ENCODE results near the gene HERPUD1.
A peak's percentile ranks its signal among the peaks of the same experiment; 100 is the strongest.

HERPUD1 gene

GRCh38 chr16:56897026-56897799, 34.7 kb upstream of the HERPUD1 start:
- Mint-ChIP-seq H3K36me3 (ENCODE audit: low read depth) (no peaks in the 10 kb centered on the region), H3K4me3 (no peak overlapping the region), H3K4me1 (peaks cover 30% of the 10 kb centered on the region), H3K9me3 (no peaks in the 10 kb centered on the region), H3K27me3 (peaks cover 10% of the 10 kb centered on the region), H3K27ac (peak overlapping the region; percentile 12)
- ATAC-seq = no peak
- no peak for DNase-seq

GRCh38 chr16:56898847-56899246, 33.1 kb upstream of the HERPUD1 start:
- peaks cover 30% of the 10 kb centered on the region for H3K4me1 Mint-ChIP-seq
- H3K4me3 Mint-ChIP-seq = no peak overlapping the region
- no peaks in the 10 kb centered on the region for H3K9me3 Mint-ChIP-seq
- ATAC-seq (peak; percentile 80), DNase-seq (no peak)
- H3K36me3 Mint-ChIP-seq (ENCODE audit: low read depth) = no peaks in the 10 kb centered on the region
- peaks cover 10% of the 10 kb centered on the region for H3K27me3 Mint-ChIP-seq
- peak overlapping the region; percentile 47 for H3K27ac Mint-ChIP-seq

GRCh38 chr16:56903866-56904265, 28.1 kb upstream of the HERPUD1 start:
- no peaks in the 10 kb centered on the region for H3K9me3 Mint-ChIP-seq
- H3K27ac Mint-ChIP-seq = no peak overlapping the region
- H3K27me3 Mint-ChIP-seq = peaks cover 10% of the 10 kb centered on the region
- H3K4me1 Mint-ChIP-seq = peaks cover 19% of the 10 kb centered on the region
- no peak for ATAC-seq
- H3K4me3 Mint-ChIP-seq = no peak overlapping the region
- DNase-seq = no peak
- no peaks in the 10 kb centered on the region for H3K36me3 Mint-ChIP-seq (ENCODE audit: low read depth)

GRCh38 chr16:56907401-56907800, 24.5 kb upstream of the HERPUD1 start:
- Mint-ChIP-seq H3K4me3 (no peak overlapping the region), H3K27ac (no peak overlapping the region), H3K27me3 (no peaks in the 10 kb centered on the region), H3K4me1 (peaks cover 24% of the 10 kb centered on the region), H3K9me3 (no peaks in the 10 kb centered on the region), H3K36me3 (ENCODE audit: low read depth) (no peaks in the 10 kb centered on the region)
- ATAC-seq (no peak), DNase-seq (no peak)

- H3K4me3 Mint-ChIP-seq = no peak overlapping the region
These were observed 22.4 kb upstream of the HERPUD1 start for GRCh38 chr16:56909527-56909979.

GRCh38 chr16:56910112-56910511, 21.8 kb upstream of the HERPUD1 start:
- H3K36me3 Mint-ChIP-seq (ENCODE audit: low read depth) = no peaks in the 10 kb centered on the region
- no peaks in the 10 kb centered on the region for H3K27me3 Mint-ChIP-seq
- ATAC-seq (no peak), DNase-seq (no peak)
- no peak overlapping the region for H3K27ac Mint-ChIP-seq
- no peak overlapping the region for H3K4me3 Mint-ChIP-seq
- H3K9me3 Mint-ChIP-seq = no peaks in the 10 kb centered on the region
- peaks cover 41% of the 10 kb centered on the region for H3K4me1 Mint-ChIP-seq

More at GRCh38 chr16:56909527-56909979, 22.4 kb upstream of the HERPUD1 start:
- no peaks in the 10 kb centered on the region for H3K9me3 Mint-ChIP-seq
- ATAC-seq (no peak), DNase-seq (no peak)
- H3K27me3 Mint-ChIP-seq = no peaks in the 10 kb centered on the region
- H3K4me1 Mint-ChIP-seq = peaks cover 41% of the 10 kb centered on the region
- H3K27ac Mint-ChIP-seq = no peak overlapping the region
- no peaks in the 10 kb centered on the region for H3K36me3 Mint-ChIP-seq (ENCODE audit: low read depth)

- Mint-ChIP-seq H3K36me3 (ENCODE audit: low read depth) (no peaks in the 10 kb centered on the region), H3K27me3 (no peaks in the 10 kb centered on the region), H3K4me3 (no peak overlapping the region), H3K9me3 (no peaks in the 10 kb centered on the region), H3K4me1 (peaks cover 44% of the 10 kb centered on the region), H3K27ac (peak overlapping the region; percentile 38)
- peak; percentile 30 for DNase-seq
- peak; percentile 26 for ATAC-seq
These were observed 21.0 kb upstream of the HERPUD1 start for GRCh38 chr16:56910654-56911539.

GRCh38 chr16:56911771-56912571, 20.0 kb upstream of the HERPUD1 start:
- H3K4me1 Mint-ChIP-seq = peaks cover 54% of the 10 kb centered on the region
- H3K27ac Mint-ChIP-seq = peak overlapping the region; percentile 50
- no peaks in the 10 kb centered on the region for H3K27me3 Mint-ChIP-seq
- no peak overlapping the region for H3K4me3 Mint-ChIP-seq
- no peak for ATAC-seq
- no peak for DNase-seq
- H3K9me3 Mint-ChIP-seq = no peaks in the 10 kb centered on the region
- H3K36me3 Mint-ChIP-seq (ENCODE audit: low read depth) = no peaks in the 10 kb centered on the region

- no peak overlapping the region for H3K4me3 Mint-ChIP-seq
- no peaks in the 10 kb centered on the region for H3K36me3 Mint-ChIP-seq (ENCODE audit: low read depth)
- no peaks in the 10 kb centered on the region for H3K27me3 Mint-ChIP-seq
- H3K9me3 Mint-ChIP-seq = no peaks in the 10 kb centered on the region
- DNase-seq (no peak), ATAC-seq (no peak)
- H3K4me1 Mint-ChIP-seq = peaks cover 65% of the 10 kb centered on the region
- H3K27ac Mint-ChIP-seq = peak overlapping the region; percentile 50
These were observed 18.9 kb upstream of the HERPUD1 start for GRCh38 chr16:56912746-56913708.

GRCh38 chr16:56914896-56915295, 17.0 kb upstream of the HERPUD1 start:
- Mint-ChIP-seq H3K36me3 (ENCODE audit: low read depth) (no peaks in the 10 kb centered on the region), H3K9me3 (no peaks in the 10 kb centered on the region), H3K27ac (no peak overlapping the region), H3K4me3 (no peak overlapping the region), H3K27me3 (no peaks in the 10 kb centered on the region), H3K4me1 (peaks cover 79% of the 10 kb centered on the region)
- no peak for ATAC-seq
- DNase-seq = no peak

- Mint-ChIP-seq H3K9me3 (no peaks in the 10 kb centered on the region), H3K27me3 (no peaks in the 10 kb centered on the region), H3K4me3 (no peak overlapping the region), H3K36me3 (ENCODE audit: low read depth) (no peaks in the 10 kb centered on the region), H3K4me1 (peaks cover 75% of the 10 kb centered on the region), H3K27ac (peak overlapping the region; percentile 10)
- no peak for DNase-seq
- ATAC-seq = no peak
These were observed 16.4 kb upstream of the HERPUD1 start for GRCh38 chr16:56915336-56916119.

GRCh38 chr16:56916571-56917403, 15.2 kb upstream of the HERPUD1 start:
- peak overlapping the region; percentile 55 for H3K4me3 Mint-ChIP-seq
- no peaks in the 10 kb centered on the region for H3K36me3 Mint-ChIP-seq (ENCODE audit: low read depth)
- peaks cover 65% of the 10 kb centered on the region for H3K4me1 Mint-ChIP-seq
- no peaks in the 10 kb centered on the region for H3K27me3 Mint-ChIP-seq
- DNase-seq = peak; percentile 38
- peak overlapping the region; percentile 88 for H3K27ac Mint-ChIP-seq
- ATAC-seq = peak; percentile 38
- no peaks in the 10 kb centered on the region for H3K9me3 Mint-ChIP-seq
